DMS153 treated with DMSO at 0.1 percent for 48 hours (cell line): ENCODE results near the gene FOXJ1.
"Not testable (repeated sequence)": the region's sequence is repeated elsewhere in the genome, so short reads cannot be mapped to it uniquely, and the experiment has no call there.

Source experiments
- DNase-seq: peaks from one replicate; lab custom pipeline; 2025; ENCODE audit not compliant: unreplicated experiment; lab: John Stamatoyannopoulos, UW

The FOXJ1 gene

GRCh38 chr17:76141212-76142038 lies at the start of gene FOXJ1:
Gene FOXJ1, minus strand, starts transcription at chr17:76141245. Its CDS starts 850 bp downstream, at chr17:76140395.
- peak; percentile 85 for DNase-seq

- no peak for DNase-seq
Measured at GRCh38 chr17:76189741-76190140, 48.7 kb upstream of the FOXJ1 start.

- no peak for DNase-seq
Measured at GRCh38 chr17:76189247-76189646, 48.2 kb upstream of the FOXJ1 start.

- DNase-seq = no peak
Measured at GRCh38 chr17:76188213-76189016, 47.4 kb upstream of the FOXJ1 start.

GRCh38 chr17:76186774-76187173 lies 45.7 kb upstream of the FOXJ1 start:
- not testable (repeated sequence) for DNase-seq

- DNase-seq = no peak
Measured at GRCh38 chr17:76184290-76184689, 43.2 kb upstream of the FOXJ1 start.

GRCh38 chr17:76182016-76182764 lies 41.1 kb upstream of the FOXJ1 start:
- peak; percentile 70 for DNase-seq

- DNase-seq = no peak
Measured at GRCh38 chr17:76179496-76180467, 38.7 kb upstream of the FOXJ1 start.

- DNase-seq = no peak
Measured at GRCh38 chr17:76178124-76178523, 37.1 kb upstream of the FOXJ1 start.

GRCh38 chr17:76176701-76177574 lies 35.9 kb upstream of the FOXJ1 start:
- no peak for DNase-seq

GRCh38 chr17:76174037-76174436 lies 33.0 kb upstream of the FOXJ1 start:
- DNase-seq = no peak

- no peak for DNase-seq
Measured at GRCh38 chr17:76173474-76173873, 32.4 kb upstream of the FOXJ1 start.

GRCh38 chr17:76171706-76172105 lies 30.7 kb upstream of the FOXJ1 start:
- DNase-seq = no peak

GRCh38 chr17:76170114-76170513 lies 29.1 kb upstream of the FOXJ1 start:
- no peak for DNase-seq

- DNase-seq = no peak
Measured at GRCh38 chr17:76166906-76167305, 25.9 kb upstream of the FOXJ1 start.

GRCh38 chr17:76166168-76166567 lies 25.1 kb upstream of the FOXJ1 start:
- DNase-seq = no peak

- no peak for DNase-seq
Measured at GRCh38 chr17:76164331-76164730, 23.3 kb upstream of the FOXJ1 start.

- no peak for DNase-seq
Measured at GRCh38 chr17:76163919-76164318, 22.9 kb upstream of the FOXJ1 start.

GRCh38 chr17:76161619-76162266 lies 20.7 kb upstream of the FOXJ1 start:
- no peak for DNase-seq
